ENCODE data around the gene AKR1C1. TPM values are rescaled to one million over a fixed set of nuclear protein-coding genes. Genes with fewer than 3 reads are reported as not detected.

Gene AKR1C1
- total and polyA plus RNA-seq, 2 of the 13 experiments (the other 11 are each of a cell fraction or from before 2014, with no cell fraction given) = 948 to 2,238 TPM

GRCh38 chr10:4947635-4948596 lies 15.3 kb upstream of the AKR1C1 start (continued):
- TF ChIP-seq AFF4 (CRISPR knock-in tag; IDR thresholded peaks at IDR 0.05) (peak; percentile 85; the same call in 1 of the 2 replicates), RCOR2 (CRISPR knock-in tag; IDR thresholded peaks at IDR 0.05) (peak; percentile 63), SKI (IDR thresholded peaks at IDR 0.05; ENCODE audit: partially characterized antibody) (peak; percentile 25), ZNF276 (CRISPR knock-in tag; IDR thresholded peaks at IDR 0.05; ENCODE audit: low read depth) (peak; percentile 97), NR2F6 (IDR thresholded peaks at IDR 0.05) (peak; percentile 37; the same call in 1 of the 2 replicates), NR2F6 (CRISPR knock-in tag; IDR thresholded peaks at IDR 0.05) (peak; percentile 58), HOMEZ (CRISPR knock-in tag; IDR thresholded peaks at IDR 0.05; ENCODE audit: low read depth) (peak; percentile 30; the same call in 1 of the 2 replicates), ZNF644 (CRISPR knock-in tag; IDR thresholded peaks at IDR 0.05; ENCODE audit: low read depth) (peak; percentile 82), ZKSCAN8 (CRISPR knock-in tag; IDR thresholded peaks at IDR 0.05; ENCODE audit: borderline replicate concordance) (peak; percentile 74; the same call in 1 of the 2 replicates), SPEN (CRISPR knock-in tag; IDR thresholded peaks at IDR 0.05; ENCODE audit: low read depth) (no peak), SYNCRIP (IDR thresholded peaks at IDR 0.05; ENCODE audit: insufficient read depth, low read depth, low read length) (no peak), ZNF263 (CRISPR knock-in tag; IDR thresholded peaks at IDR 0.05) (no peak), MTA1 (CRISPR knock-in tag; IDR thresholded peaks at IDR 0.05; ENCODE audit: borderline replicate concordance) (no peak), NFE2 (CRISPR knock-in tag; IDR thresholded peaks at IDR 0.05) (no peak; the same call in 1 of the 2 replicates), ZNF33A (CRISPR knock-in tag; IDR thresholded peaks at IDR 0.05; ENCODE audit: borderline replicate concordance) (no peak), NFYB (CRISPR knock-in tag; IDR thresholded peaks at IDR 0.05) (no peak), ZFP82 (CRISPR knock-in tag; IDR thresholded peaks at IDR 0.05; ENCODE audit: borderline replicate concordance) (peak; percentile 97), REPIN1 (CRISPR knock-in tag; IDR thresholded peaks at IDR 0.05; ENCODE audit: borderline replicate concordance, low read depth) (0 out of 2 replicates have a peak, but pooled peaks have one; percentile 37), ZNF343 (CRISPR knock-in tag; IDR thresholded peaks at IDR 0.05) (no peak), ZNF747 (CRISPR knock-in tag; IDR thresholded peaks at IDR 0.05; ENCODE audit: borderline replicate concordance) (peak; percentile 78; the same call in 1 of the 2 replicates), ZNF563 (CRISPR knock-in tag; IDR thresholded peaks at IDR 0.05) (no peak), FOXO1 (CRISPR knock-in tag; IDR thresholded peaks at IDR 0.05) (peak; percentile 85), MAX (IDR thresholded peaks at IDR 0.05) (peak; percentile 64; the same call in 1 of the 2 replicates)

Data from HepG2 (cell line).